K562 (cell line): Measurements from ENCODE around the gene ST6GALNAC3. TPM values are rescaled to one million over a fixed set of nuclear protein-coding genes. Genes with fewer than 3 reads are reported as not detected.

ENCODE experiments used
- ATAC-seq: fragments of 200-7000 bp; cut with Tn5 transposase; 3 replicates; pipeline ENCODE4 v1.9.1; 2020; ENCODE audit warnings: moderate library complexity
- BruUV-seq: library from RNA; stranded (reverse); fragments of 400-500 nt; replicated peaks from 2 replicates; lab custom pipeline; 2021; lab: Mats Ljungman, UMichigan
- CTCF ChIA-PET: fragments of 300-600 bp; formaldehyde crosslinking; extraction: SDS; loops from one replicate; lab custom pipeline; 2021; ENCODE audit warnings: low intra/inter-chr PET ratio; lab: Yijun Ruan, JAX
- POLR2A ChIA-PET: fragments of 300-600, 350-650 bp; sonication (Branson Sonifier 250); formaldehyde crosslinking; extraction: SDS; loops from one replicate; lab custom pipeline; 2021; ENCODE audit warnings: antibody characterized with exemption, inconsistent platforms; lab: Yijun Ruan, JAX
- DNase-seq, 4 experiments: peaks; one replicate each; pipeline versions ENCODE4 v3.0.0 to v3.0.0-alpha.2; 2011 to 2018; ENCODE audit warnings: low spot score in 3 of 4, mixed read lengths in 3 of 4; ENCODE audit errors: extremely low read depth in 1 of 4
- FAIRE-seq: peaks from 2 replicates; lab custom pipeline; 2011; peaks lifted over from hg19 to GRCh38; lab: Jason Lieb, UNC
- H2AFZ ChIP-seq: 2 replicates; pipeline ENCODE4 v1.6.0; 2011; ENCODE audit warnings: low read depth, low read length, control low read depth, inconsistent platforms
- H3K27ac ChIP-seq: fragments of 200-600 bp; 3 replicates; pipeline ENCODE4 v1.8.0; 2011; ENCODE audit warnings: low read depth, mild to moderate bottlenecking, control low read depth, inconsistent platforms, low read length, moderate library complexity, mixed read lengths; ENCODE audit errors: extremely low read depth
- H3K27me3 ChIP-seq, 2 experiments: fragments of 300-600 bp in 1 of 2; 2 replicates in 1 of 2; 3 replicates in 1 of 2; pipeline versions ENCODE4 v1.6.0 to v1.8.0; 2011; ENCODE audit warnings: inconsistent platforms in 2 of 2, low read length in 2 of 2, mild to moderate bottlenecking in 1 of 2, mixed read lengths in 1 of 2, moderate library complexity in 1 of 2; ENCODE audit not compliant: control insufficient read depth in 2 of 2, insufficient read depth in 2 of 2
- H3K36me3 ChIP-seq: fragments of 300-600 bp; 3 replicates; pipeline ENCODE4 v1.8.0; 2011; ENCODE audit warnings: mild to moderate bottlenecking, low read length, inconsistent platforms; ENCODE audit not compliant: control insufficient read depth, insufficient read depth
- H3K4me1 ChIP-seq, 2 experiments: fragments of 200-600 bp in 1 of 2; replicated peaks in 1 of 2; 2 replicates in 1 of 2; 3 replicates in 1 of 2; pipeline versions ENCODE4 v1.5.1 to v1.8.0; 2011; ENCODE audit warnings: inconsistent platforms in 2 of 2, low read length in 2 of 2, mild to moderate bottlenecking in 1 of 2, mixed read lengths in 1 of 2, moderate library complexity in 1 of 2; ENCODE audit not compliant: control insufficient read depth in 2 of 2, insufficient read depth in 2 of 2
- H3K4me2 ChIP-seq: 2 replicates; pipeline ENCODE4 v1.6.1; 2011; ENCODE audit warnings: low read length, control low read depth, inconsistent platforms, mixed read lengths; ENCODE audit not compliant: insufficient read depth
- H3K4me3 ChIP-seq: fragments of 200-600 bp; sonication (generic), shearing (Covaris generic); 2 replicates; pipeline ENCODE4 v1.5.1; 2016; ENCODE audit warnings: control low read depth, inconsistent platforms
- H3K79me2 ChIP-seq: fragments of 200-600 bp; 3 replicates; pipeline ENCODE4 v1.8.0; 2011; ENCODE audit warnings: low read length, inconsistent platforms; ENCODE audit not compliant: control insufficient read depth, insufficient read depth
- H3K9ac ChIP-seq, 2 experiments: 2 replicates each; pipeline versions ENCODE4 v1.6.0 to v1.6.1; 2011; ENCODE audit warnings: low read depth in 2 of 2, low read length in 2 of 2, control low read depth in 1 of 2, inconsistent platforms in 1 of 2, mild to moderate bottlenecking in 1 of 2, mixed read lengths in 1 of 2; ENCODE audit not compliant: insufficient read depth in 1 of 2
- H3K9me1 ChIP-seq: one replicate; pipeline ENCODE4 v1.6.0; 2011; ENCODE audit warnings: inconsistent platforms, mild to moderate bottlenecking, low read length, moderate library complexity; ENCODE audit not compliant: control insufficient read depth, insufficient read depth
- H3K9me3 ChIP-seq: replicated peaks from 2 replicates; pipeline ENCODE4 v1.5.1; 2011; ENCODE audit warnings: low read depth, low read length, inconsistent platforms; ENCODE audit not compliant: control insufficient read depth, insufficient read depth
- H4K20me1 ChIP-seq: replicated peaks from 2 replicates; pipeline ENCODE4 v1.6.1; 2011; ENCODE audit warnings: low read length, inconsistent platforms, mixed read lengths; ENCODE audit not compliant: control insufficient read depth, insufficient read depth
- ATF7 ChIP-seq: fragments of 450-650 bp; IDR thresholded peaks from 2 replicates; pipeline ENCODE4 v1.7.1; 2014; ENCODE audit warnings: mild to moderate bottlenecking, moderate library complexity
- CHCHD3 ChIP-seq: fragments of 250-450 bp; sonication (Bioruptor Pico); IDR thresholded peaks from 2 replicates; pipeline ENCODE4 v2.1.2; 2022; ENCODE audit warnings: mild to moderate bottlenecking
- HMGXB4 ChIP-seq: sonication (generic); formaldehyde crosslinking; IDR thresholded peaks from 2 replicates; pipeline ENCODE4 v1.8.1; 2023; ENCODE audit warnings: mild to moderate bottlenecking, missing genetic modification reagents
- ILF3 ChIP-seq: fragments of 450-650 bp; IDR thresholded peaks from 2 replicates; pipeline ENCODE4 v1.6.1; 2018; ENCODE audit warnings: antibody characterized with exemption, mild to moderate bottlenecking, moderate library complexity, borderline replicate concordance
- KAT2B ChIP-seq: IDR thresholded peaks from one replicate; pipeline ENCODE4 v1.6.1; 2012; ENCODE audit warnings: low read depth, mild to moderate bottlenecking, control low read depth, inconsistent platforms, low read length, moderate library complexity
- MAZ ChIP-seq, 2 experiments: fragments of 450-650 bp in 1 of 2; sonication (generic) in 1 of 2; formaldehyde crosslinking; IDR thresholded peaks in 1 of 2; conservative IDR thresholded peaks in 1 of 2; 2 replicates each; pipeline versions ENCODE4 v1.4.0 to v1.5.0; 2020; ENCODE audit warnings: mild to moderate bottlenecking in 1 of 2, missing genetic modification reagents in 1 of 2
- PURB ChIP-seq: sonication (generic); formaldehyde crosslinking; IDR thresholded peaks from 2 replicates; pipeline ENCODE4 v1.9.0; 2021; ENCODE audit warnings: low read depth, mild to moderate bottlenecking, missing genetic modification reagents
- RBM25 ChIP-seq: fragments of 200-400 bp; formaldehyde crosslinking; IDR thresholded peaks from 2 replicates; pipeline ENCODE4 v1.6.1; 2018; ENCODE audit warnings: low read length, low read depth, moderate library complexity; ENCODE audit not compliant: severe bottlenecking
- RFX5 ChIP-seq: IDR thresholded peaks from 2 replicates; pipeline ENCODE4 v1.6.1; 2011; ENCODE audit warnings: low read depth, mild to moderate bottlenecking, improper control_type of control experiment, low read length
- SMARCA4 ChIP-seq: fragments of 450-650 bp; IDR thresholded peaks from 2 replicates; pipeline ENCODE4 v1.6.1; 2016
- SMARCE1 ChIP-seq: fragments of 450-650 bp; IDR thresholded peaks from 2 replicates; pipeline ENCODE4 v1.7.1; 2016; ENCODE audit warnings: mild to moderate bottlenecking
- SREBF2 ChIP-seq: sonication (generic); formaldehyde crosslinking; IDR thresholded peaks from 2 replicates; pipeline ENCODE4 v1.4.0; 2020; ENCODE audit warnings: mild to moderate bottlenecking, missing genetic modification reagents
- ZNF224 ChIP-seq: sonication (generic); formaldehyde crosslinking; IDR thresholded peaks from 2 replicates; pipeline ENCODE4 v1.8.0; 2022; ENCODE audit warnings: mild to moderate bottlenecking, missing genetic modification reagents
- ZNF280B ChIP-seq: fragments of 250-450 bp; sonication (Bioruptor Pico); IDR thresholded peaks from 2 replicates; pipeline ENCODE4 v1.5.1; 2021; ENCODE audit warnings: mild to moderate bottlenecking
- ZNF764 ChIP-seq: fragments of 250-450 bp; sonication (Bioruptor Pico); IDR thresholded peaks from 2 replicates; pipeline ENCODE4 v1.4.0; 2020; ENCODE audit warnings: low read depth, mild to moderate bottlenecking, moderate library complexity
- in situ Hi-C: fragments of 300-500 bp; cut with MboI; formaldehyde crosslinking; loops from 4 replicates; pipeline ENCODE4 v1.15.0; 2018; ENCODE audit warnings: inconsistent platforms, mixed read lengths
- intact Hi-C: fragments of 100-400 bp; cut with micrococcal nuclease; formaldehyde crosslinking; loops from 2 replicates; pipeline ENCODE4 v1.14.2; 2022
- polyA plus RNA-seq, 8 experiments: library from polyadenylated mRNA; depleted of rRNA in 4 of 8; stranded (reverse) in 5 of 8; unstranded in 3 of 8; fragments of >200 nt; fragmentation: Nextera tagmentation in 2 of 8; fragmentation: Illumina TruSeq in 1 of 8; extraction: Ambion mirVana in 2 of 8; extraction: Trizol in 1 of 8; gene quantifications; 2 replicates each; pipeline versions ENCODE4 v1.2.1 to v1.2.3, GENCODE V29; 2011 to 2014; ENCODE audit warnings: inconsistent platforms in 1 of 8, missing spikeins in 1 of 8
- total RNA-seq, 7 experiments: library from RNA; depleted of rRNA in 6 of 7; stranded (reverse); fragments of >200 nt in 6 of 7; fragmentation: Illumina TruSeq in 2 of 7; extraction: Trizol in 2 of 7; gene quantifications; 2 replicates each; pipeline versions ENCODE4 v1.2.1 to v1.2.3, GENCODE V29; 2011 to 2021; ENCODE audit warnings: low replicate concordance in 1 of 7

The ST6GALNAC3 gene
- total and polyA plus RNA-seq, 9 of the 15 experiments (the other 6 are each of a cell fraction or from before 2014, with no cell fraction given), result 0.04 to 0.29 (median 0.18) TPM; not detected in 6

GRCh38 chr1:76492752-76493430 lies 418.3 kb downstream of the ST6GALNAC3 start:
- Histone ChIP-seq H3K4me2 (no peak overlapping the region), H3K4me3 (no peak overlapping the region), H3K27me3 (no peaks in the 10 kb centered on the region), H3K79me2 (no peaks in the 10 kb centered on the region), H3K27ac (no peak overlapping the region), H3K9me3 (no peaks in the 10 kb centered on the region), H3K36me3 (no peaks in the 10 kb centered on the region), H4K20me1 (no peaks in the 10 kb centered on the region), H3K9me1 (no peaks in the 10 kb centered on the region), H3K4me1 (no peaks in the 10 kb centered on the region), H3K9ac (no peak overlapping the region), H2AFZ (no peak overlapping the region)
- TF ChIP-seq ILF3 (no peak), SREBF2 (CRISPR knock-in tag) (no peak), RFX5 (no peak)
- POLR2A ChIA-PET, result no interaction called here
- intact Hi-C loops, result no loop called here
- ATAC-seq (no peak), FAIRE-seq (no peak), DNase-seq (no peak)
- in situ Hi-C loops, result no loop called here
- CTCF ChIA-PET, result no interaction called here
- no TSS peak for BruUV-seq

- Histone ChIP-seq H2AFZ (no peak overlapping the region), H3K9me3 (no peaks in the 10 kb centered on the region), H3K4me1 (no peaks in the 10 kb centered on the region), H3K27me3 (no peaks in the 10 kb centered on the region), H3K4me3 (no peak overlapping the region), H3K36me3 (no peaks in the 10 kb centered on the region), H3K9ac (no peak overlapping the region), H3K9me1 (no peaks in the 10 kb centered on the region), H3K4me2 (no peak overlapping the region), H3K27ac (no peak overlapping the region), H3K79me2 (no peaks in the 10 kb centered on the region), H4K20me1 (no peaks in the 10 kb centered on the region)
- FAIRE-seq, result no peak
- no peak for DNase-seq
- POLR2A ChIA-PET, result no interaction called here
- TF ChIP-seq SMARCA4 (no peak), ZNF764 (no peak), CHCHD3 (CRISPR knock-in tag) (no peak), SMARCE1 (no peak), PURB (CRISPR knock-in tag) (no peak), KAT2B (no peak), MAZ (CRISPR knock-in tag; conservative IDR thresholded peaks at IDR 0.05 in 1 of 2, IDR thresholded peaks at IDR 0.05 in 1 of 2) (no peak), HMGXB4 (CRISPR knock-in tag) (no peak), ZNF224 (CRISPR knock-in tag) (no peak), RBM25 (no peak), ZNF280B (CRISPR knock-in tag) (no peak), ATF7 (no peak)
- in situ Hi-C loops (no loop called here), intact Hi-C loops (no loop called here)
- no TSS peak for BruUV-seq
- CTCF ChIA-PET, result no interaction called here
- no peak for ATAC-seq
Observed at GRCh38 chr1:76494807-76495206, 420.3 kb downstream of the ST6GALNAC3 start.
